Left kidney (tissue), 2 donors: Measurements from ENCODE around the gene CCDC124. TPM values are rescaled to one million over a fixed set of nuclear protein-coding genes. Genes with fewer than 3 reads are reported as not detected.
"Not testable (repeated sequence)": the region's sequence is repeated elsewhere in the genome, so short reads cannot be mapped to it uniquely, and the experiment has no call there.

Source experiments
- DNase-seq: peaks from one replicate; pipeline ENCODE4 v3.0.0-alpha.2; 2013
- polyA plus RNA-seq: library from polyadenylated mRNA; unstranded; fragments of 120-200 nt; gene quantifications from one replicate; pipeline ENCODE4 v1.2.1, GENCODE V29; 2013; ENCODE audit not compliant: insufficient read length

Gene CCDC124
- polyA plus RNA-seq, 1 donor, result 43.6 TPM

GRCh38 chr19:17981611-17982010 lies 48.8 kb downstream of the CCDC124 start:
- DNase-seq, result no peak

GRCh38 chr19:17982430-17982829 lies 49.6 kb downstream of the CCDC124 start:
- no peak for DNase-seq

GRCh38 chr19:17985037-17985818 lies 52.4 kb downstream of the CCDC124 start:
- DNase-seq, result no peak

- not testable (repeated sequence) for DNase-seq
Measured at GRCh38 chr19:17986569-17986968, 53.8 kb downstream of the CCDC124 start.

- no peak for DNase-seq
Measured at GRCh38 chr19:17988161-17988560, 55.3 kb downstream of the CCDC124 start.

GRCh38 chr19:17989425-17990094 lies 56.7 kb downstream of the CCDC124 start:
- no peak for DNase-seq

- DNase-seq, result no peak
Measured at GRCh38 chr19:17993076-17993813, 60.4 kb downstream of the CCDC124 start.

Other genes with a start within 250 kb of the CCDC124 start
- 0.33 TPM for gene UNC13A, start 244.7 kb upstream of the CCDC124 start, polyA plus RNA-seq
- gene MAP1S, start 213.5 kb upstream of the CCDC124 start, polyA plus RNA-seq, result 28.3 TPM
- 1.6 TPM for gene FCHO1, start 181.5 kb upstream of the CCDC124 start, polyA plus RNA-seq
- 8.7 TPM for gene B3GNT3, start 137.9 kb upstream of the CCDC124 start, polyA plus RNA-seq
- gene INSL3, start 111.5 kb upstream of the CCDC124 start, polyA plus RNA-seq, result 0.18 TPM
- gene JAK3, start 85.0 kb upstream of the CCDC124 start, polyA plus RNA-seq, result 4.3 TPM
- 759 TPM for gene RPL18A, start 73.1 kb upstream of the CCDC124 start, polyA plus RNA-seq
- 0.12 TPM for gene SLC5A5, start 61.1 kb upstream of the CCDC124 start, polyA plus RNA-seq
- 5.6 TPM for gene KCNN1, start 34.1 kb downstream of the CCDC124 start, polyA plus RNA-seq
- 2.3 TPM for gene ARRDC2, start 75.2 kb downstream of the CCDC124 start, polyA plus RNA-seq
- 0.28 TPM for gene IL12RB1, start 153.9 kb downstream of the CCDC124 start, polyA plus RNA-seq
- gene MAST3, start 164.8 kb downstream of the CCDC124 start, polyA plus RNA-seq, result 6.3 TPM
- 27.1 TPM for gene PIK3R2, start 220.1 kb downstream of the CCDC124 start, polyA plus RNA-seq
- gene IFI30, start 240.8 kb downstream of the CCDC124 start, polyA plus RNA-seq, result 11.3 TPM